ENCODE measurements around the gene TEDDM1.
"Not testable (repeated sequence)": the region's sequence is repeated elsewhere in the genome, so short reads cannot be mapped to it uniquely, and the experiment has no call there.

The TEDDM1 gene, protein sequence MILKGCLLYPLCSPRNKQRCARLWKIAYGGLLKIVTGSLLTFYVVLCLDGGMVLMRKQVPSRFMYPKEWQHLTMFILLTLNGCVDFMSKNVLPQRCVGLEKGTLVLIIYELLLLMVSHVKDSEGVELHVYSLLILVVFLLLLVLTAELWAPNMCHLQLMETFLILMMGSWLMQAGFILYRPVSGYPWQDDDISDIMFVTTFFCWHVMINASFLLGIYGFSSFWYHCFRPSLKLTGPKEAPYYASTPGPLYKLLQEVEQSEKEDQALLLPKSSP

DNA sequence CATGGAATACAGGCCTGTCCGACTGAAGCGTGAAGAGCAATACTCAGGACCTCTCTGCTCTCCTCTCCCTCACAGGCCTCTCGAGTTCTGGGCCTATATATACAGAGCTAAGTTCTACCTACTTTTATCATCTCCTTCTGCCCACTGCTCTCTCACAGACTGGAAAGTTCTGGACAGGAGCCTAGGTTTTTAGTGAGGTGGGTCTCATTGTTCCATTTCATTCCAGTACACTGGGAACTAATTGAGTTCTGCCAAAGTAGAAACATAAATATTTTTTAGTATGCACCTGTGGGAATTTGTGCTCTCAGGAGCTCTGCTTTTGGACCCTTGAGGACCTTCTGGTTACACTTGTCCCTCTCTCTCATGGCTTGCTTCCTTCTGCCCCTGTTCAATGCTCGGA lies at the start of gene TEDDM1:
TEDDM1 (minus strand) TSS at position 101 of the 400 bp plus-strand sequence. CDS start 182 bp downstream, outside the sequence.
- Mint-ChIP-seq H3K27me3 (peaks cover 3 to 5% of the 10 kb centered on the region in 2 donors), H3K27ac (no peak within 1 kb of the TSS), H3K4me3 (no peak within 1 kb of the TSS), H3K4me1 (peaks cover 4% of the 10 kb centered on the region in 2 donors), H3K36me3 (peaks cover 0 to 2% of the 10 kb centered on the region in 2 donors), H3K9me3 (peaks cover 2% of the 10 kb centered on the region in 2 donors)
- no peak for DNase-seq
- no peak for ATAC-seq (replicated peaks)

DNA sequence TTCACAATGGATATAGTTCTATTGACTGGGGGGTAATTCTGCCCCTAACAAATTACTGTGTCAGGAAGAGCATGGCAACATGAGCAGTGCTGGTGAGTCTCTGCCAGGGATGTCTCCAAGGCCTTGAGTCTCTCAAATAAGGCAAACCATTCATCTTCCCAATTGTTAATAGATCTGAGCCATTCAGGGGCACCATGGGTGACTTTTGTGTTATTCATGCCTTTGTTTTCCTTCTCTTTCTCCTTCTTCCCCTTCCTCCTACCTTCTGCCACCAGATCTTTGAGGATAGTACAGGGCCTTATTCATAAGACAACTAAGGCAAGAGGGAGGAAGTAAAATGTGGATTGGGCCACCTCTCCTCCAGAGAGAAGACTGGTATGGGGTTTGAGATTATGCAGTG lies 49.6 kb upstream of the TEDDM1 start, which contains the start of gene RGSL1:
RGSL1 (plus strand) TSS at position 60 of the 400 bp plus-strand sequence; CDS start at position 80, 20 bp downstream.
- peaks cover 5 to 6% of the 10 kb centered on the region in 2 donors for H3K4me1 Mint-ChIP-seq
- H3K36me3 Mint-ChIP-seq = no peaks in the 10 kb centered on the region
- DNase-seq (no peak), ATAC-seq (replicated peaks) (no peak)
- H3K4me3 Mint-ChIP-seq = no peak within 1 kb of the TSS
- no peak within 1 kb of the TSS for H3K27ac Mint-ChIP-seq
- H3K9me3 Mint-ChIP-seq = no peaks in the 10 kb centered on the region
- peaks cover 6 to 8% of the 10 kb centered on the region in 2 donors for H3K27me3 Mint-ChIP-seq

DNA sequence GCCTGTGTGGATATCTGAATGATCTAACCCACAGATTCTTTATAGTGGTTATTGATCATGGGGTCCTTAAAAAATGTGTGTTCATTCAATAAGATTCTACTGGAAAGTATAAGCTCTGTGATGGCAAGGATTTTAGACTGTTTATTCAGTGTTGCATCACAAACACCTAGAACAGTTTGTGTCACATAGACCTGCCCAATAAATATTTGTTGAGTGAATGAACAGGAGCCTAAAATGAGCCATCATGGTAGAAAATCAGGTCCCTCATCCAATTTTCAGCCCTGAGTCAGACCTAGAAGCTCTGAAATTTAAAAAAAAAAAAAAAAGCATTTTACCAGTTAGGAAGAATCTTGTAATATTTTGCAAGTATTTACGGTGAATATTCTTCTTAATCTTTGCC lies 47.2 kb upstream of the TEDDM1 start:
- H3K9me3 Mint-ChIP-seq = no peaks in the 10 kb centered on the region
- no peak overlapping the region for H3K4me3 Mint-ChIP-seq
- no peaks in the 10 kb centered on the region for H3K27me3 Mint-ChIP-seq
- no peak overlapping the region for H3K27ac Mint-ChIP-seq
- ATAC-seq (replicated peaks) (no peak), DNase-seq (no peak)
- H3K4me1 Mint-ChIP-seq = peaks cover 5 to 6% of the 10 kb centered on the region in 2 donors
- H3K36me3 Mint-ChIP-seq = no peaks in the 10 kb centered on the region

DNA sequence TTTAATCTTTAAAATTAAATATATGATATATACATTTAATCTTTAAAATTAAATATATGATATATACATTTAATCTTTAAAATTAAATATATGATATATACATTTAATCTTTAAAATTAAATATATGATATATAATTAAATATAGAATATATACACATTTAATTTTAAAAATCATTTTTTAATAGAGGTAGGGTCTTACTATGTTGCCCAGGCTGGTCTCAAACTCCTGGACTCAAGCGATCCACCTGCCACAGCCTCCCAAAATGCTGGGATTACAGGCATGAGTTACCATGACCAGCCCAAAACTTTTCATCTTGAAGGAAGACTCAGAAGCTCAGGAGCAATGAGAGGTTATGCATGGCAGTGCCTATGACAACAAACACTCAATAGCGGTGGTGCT lies 46.7 kb upstream of the TEDDM1 start:
- DNase-seq; H3K4me1 Mint-ChIP-seq; H3K27me3 Mint-ChIP-seq; H3K9me3 Mint-ChIP-seq; H3K36me3 Mint-ChIP-seq; ATAC-seq (replicated peaks); H3K27ac Mint-ChIP-seq; H3K4me3 Mint-ChIP-seq: not testable (repeated sequence)

DNA sequence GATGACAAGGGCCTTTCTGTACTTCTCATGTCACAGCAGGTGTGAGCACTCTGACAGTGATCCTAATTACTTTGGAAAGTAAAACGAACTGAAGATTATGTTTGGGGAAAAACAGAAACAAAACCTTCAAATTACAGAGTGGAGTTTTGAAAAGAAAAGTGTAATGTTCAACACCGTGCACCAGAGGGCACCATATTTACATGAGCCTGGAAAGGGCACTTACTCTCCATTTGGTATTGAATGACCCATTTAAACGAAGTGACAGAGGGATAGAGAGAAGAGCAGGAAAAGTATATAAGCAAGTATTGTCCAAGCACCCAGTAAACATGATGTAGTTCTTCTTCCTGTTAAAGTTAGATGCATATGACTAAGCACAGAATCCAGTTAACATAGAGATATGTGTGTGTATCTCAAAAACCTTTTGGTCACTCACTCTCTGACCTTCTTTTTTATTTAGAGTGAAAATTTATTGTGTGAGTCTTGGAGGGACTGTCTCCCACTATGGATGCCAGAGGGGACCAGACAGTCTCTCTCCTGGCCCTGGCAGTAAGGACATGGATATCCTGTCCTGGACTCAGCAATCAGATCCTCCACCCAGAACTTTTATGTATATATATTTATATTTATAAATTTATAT lies 45.7 kb upstream of the TEDDM1 start:
- Mint-ChIP-seq H3K9me3 (no peaks in the 10 kb centered on the region), H3K27me3 (no peaks in the 10 kb centered on the region), H3K27ac (no peak overlapping the region), H3K4me1 (peaks cover 5 to 6% of the 10 kb centered on the region in 2 donors), H3K4me3 (no peak overlapping the region), H3K36me3 (no peaks in the 10 kb centered on the region)
- ATAC-seq (replicated peaks) = peak; percentile 46 to 69
- DNase-seq = no peak

DNA sequence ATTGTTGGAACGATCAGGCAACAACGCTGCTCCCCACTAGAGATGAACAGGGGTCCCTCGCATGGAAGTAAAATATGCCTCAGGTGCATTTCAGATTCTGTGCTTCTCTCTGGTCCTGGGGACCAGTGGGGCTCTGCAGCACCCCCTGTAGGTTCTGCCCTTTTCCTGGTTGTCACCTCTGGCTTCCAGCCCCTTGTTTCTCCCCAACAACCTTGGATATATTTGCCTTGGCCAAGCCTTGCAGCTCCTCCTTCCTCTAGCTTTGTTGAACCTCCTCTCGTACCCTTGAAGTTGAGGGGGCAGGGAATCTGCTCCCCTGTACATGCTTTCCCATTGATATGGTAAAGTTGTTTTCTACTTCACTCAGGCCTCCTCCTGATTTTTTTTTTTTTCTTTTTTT lies 44.0 kb upstream of the TEDDM1 start:
- ATAC-seq (replicated peaks) = no peak
- no peaks in the 10 kb centered on the region for H3K9me3 Mint-ChIP-seq
- H3K4me3 Mint-ChIP-seq = no peak overlapping the region
- no peak overlapping the region for H3K27ac Mint-ChIP-seq
- no peak for DNase-seq
- no peaks in the 10 kb centered on the region for H3K36me3 Mint-ChIP-seq
- H3K4me1 Mint-ChIP-seq = peaks cover 5 to 6% of the 10 kb centered on the region in 2 donors
- no peaks in the 10 kb centered on the region for H3K27me3 Mint-ChIP-seq

DNA sequence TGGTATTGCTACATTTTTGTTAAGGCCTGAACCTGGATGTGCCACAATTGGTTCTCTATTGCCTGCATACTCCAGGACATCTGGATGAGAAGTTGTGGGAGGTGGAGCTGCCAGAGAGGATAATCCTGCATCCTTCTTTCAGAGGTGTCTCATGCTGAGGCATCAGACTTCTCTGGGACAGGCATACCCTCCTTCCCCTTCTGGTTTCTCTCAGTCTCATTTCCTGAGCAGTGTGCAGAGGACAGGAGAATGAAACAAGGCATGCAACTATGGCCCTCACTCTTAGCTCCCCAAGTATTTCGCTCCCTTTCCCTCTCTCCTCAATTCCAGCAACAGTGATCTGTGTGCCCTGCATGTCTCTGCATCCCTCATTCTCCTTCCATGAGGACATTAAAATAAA lies 41.9 kb upstream of the TEDDM1 start:
- no peak for ATAC-seq (replicated peaks)
- no peak overlapping the region for H3K4me3 Mint-ChIP-seq
- H3K27me3 Mint-ChIP-seq = peaks cover 0 to 4% of the 10 kb centered on the region in 2 donors
- no peak overlapping the region for H3K27ac Mint-ChIP-seq
- H3K4me1 Mint-ChIP-seq = peaks cover 5 to 6% of the 10 kb centered on the region in 2 donors
- peaks cover 2 to 3% of the 10 kb centered on the region in 2 donors for H3K36me3 Mint-ChIP-seq
- no peak for DNase-seq
- peaks cover 3 to 8% of the 10 kb centered on the region in 2 donors for H3K9me3 Mint-ChIP-seq

DNA sequence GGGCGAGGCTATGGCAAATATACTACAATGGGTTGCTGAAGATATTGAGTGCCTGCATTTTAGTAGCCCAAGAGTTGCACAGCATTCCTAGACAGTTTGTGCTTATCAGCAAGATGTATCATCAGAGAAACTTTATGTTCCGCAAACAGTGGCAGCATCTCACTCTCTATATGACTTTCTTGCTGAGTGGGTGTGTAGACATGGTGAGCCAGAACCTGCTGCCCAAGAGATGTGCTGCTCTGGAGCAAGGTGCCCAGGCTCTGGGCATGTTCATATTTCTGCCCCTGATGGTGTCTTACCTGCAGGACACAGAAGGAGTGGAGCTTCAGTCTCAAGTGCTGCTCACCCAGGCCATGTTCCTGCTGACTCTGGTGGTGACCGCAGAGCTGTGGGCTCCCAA lies 41.3 kb upstream of the TEDDM1 start:
- H3K27ac Mint-ChIP-seq = no peak overlapping the region
- no peak overlapping the region for H3K4me3 Mint-ChIP-seq
- peaks cover 2 to 3% of the 10 kb centered on the region in 2 donors for H3K36me3 Mint-ChIP-seq
- peaks cover 3 to 8% of the 10 kb centered on the region in 2 donors for H3K9me3 Mint-ChIP-seq
- DNase-seq (no peak), ATAC-seq (replicated peaks) (peak in 1 of 2 donors; percentile 54)
- peaks cover 4 to 6% of the 10 kb centered on the region in 2 donors for H3K27me3 Mint-ChIP-seq
- H3K4me1 Mint-ChIP-seq = peaks cover 5 to 6% of the 10 kb centered on the region in 2 donors

DNA sequence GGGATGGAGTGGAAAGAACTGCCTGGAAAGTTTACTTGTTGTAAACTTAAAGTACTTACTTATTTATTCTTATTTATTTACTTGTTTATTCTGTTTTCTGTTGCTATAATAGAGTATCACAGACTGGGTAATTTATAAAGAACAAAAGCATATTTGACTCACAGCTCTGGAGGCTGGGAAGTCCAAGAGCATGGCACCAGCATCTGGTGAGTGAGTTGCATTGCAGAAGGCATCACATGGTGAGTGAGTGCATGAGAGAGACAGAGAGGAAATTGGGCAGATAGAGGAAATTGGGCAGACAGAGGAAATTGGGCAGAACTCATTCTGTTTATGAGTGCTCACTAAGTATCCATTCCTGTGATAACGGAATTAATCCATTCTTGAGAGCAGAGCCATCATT lies 37.9 kb upstream of the TEDDM1 start:
- peaks cover 2 to 3% of the 10 kb centered on the region in 2 donors for H3K36me3 Mint-ChIP-seq
- DNase-seq (no peak), ATAC-seq (replicated peaks) (no peak)
- H3K27ac Mint-ChIP-seq = no peak overlapping the region
- H3K4me3 Mint-ChIP-seq = no peak overlapping the region
- H3K9me3 Mint-ChIP-seq = peaks cover 3 to 8% of the 10 kb centered on the region in 2 donors
- H3K27me3 Mint-ChIP-seq = peaks cover 4 to 10% of the 10 kb centered on the region in 2 donors
- no peaks in the 10 kb centered on the region for H3K4me1 Mint-ChIP-seq

DNA sequence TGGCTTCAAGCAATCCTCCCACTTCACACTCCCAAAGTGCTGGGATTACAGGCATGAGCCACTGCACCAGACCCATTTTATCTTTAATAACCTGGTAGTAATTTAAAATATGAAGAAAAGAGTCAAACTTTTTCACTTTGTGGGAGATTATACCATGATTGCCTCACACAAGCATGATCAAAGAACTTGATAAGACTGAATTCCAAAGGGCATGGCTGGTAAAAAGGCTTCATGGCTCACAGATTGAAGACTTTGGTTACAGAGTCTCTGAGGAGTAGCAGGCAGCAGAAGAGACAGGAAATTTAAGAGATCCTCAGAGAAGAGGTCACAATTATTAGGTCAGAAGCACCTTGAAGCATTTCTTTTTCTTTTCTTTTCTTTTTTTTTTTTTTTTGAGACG lies 33.1 kb upstream of the TEDDM1 start:
- peaks cover 2 to 3% of the 10 kb centered on the region in 2 donors for H3K36me3 Mint-ChIP-seq
- ATAC-seq (replicated peaks) = no peak
- H3K4me1 Mint-ChIP-seq = peaks cover 0 to 6% of the 10 kb centered on the region in 2 donors
- H3K27me3 Mint-ChIP-seq = peaks cover 4 to 10% of the 10 kb centered on the region in 2 donors
- no peak for DNase-seq
- H3K4me3 Mint-ChIP-seq = no peak overlapping the region
- peaks cover 3 to 8% of the 10 kb centered on the region in 2 donors for H3K9me3 Mint-ChIP-seq
- no peak overlapping the region for H3K27ac Mint-ChIP-seq

DNA sequence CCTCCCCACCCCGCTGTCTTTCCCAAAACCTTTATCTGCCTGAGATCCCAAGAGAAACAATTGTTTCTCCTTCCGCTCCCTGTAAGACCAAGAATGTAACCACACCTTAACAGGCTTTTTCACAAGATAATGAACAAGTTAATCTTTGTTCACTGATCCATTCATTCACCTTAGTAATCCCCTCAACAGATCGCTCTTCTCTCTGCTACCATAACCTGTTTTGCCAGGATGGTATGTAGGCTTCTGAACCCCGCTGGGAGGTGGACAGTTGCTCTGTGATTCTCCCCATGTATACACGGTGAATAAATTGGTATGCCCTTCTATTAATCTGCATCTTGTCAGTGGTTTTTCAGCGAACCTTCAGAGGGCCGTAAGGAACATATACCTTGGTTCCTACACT lies 30.8 kb upstream of the TEDDM1 start:
- DNase-seq = no peak
- Mint-ChIP-seq H3K27me3 (no peaks in the 10 kb centered on the region), H3K27ac (no peak overlapping the region), H3K4me1 (peaks cover 16 to 20% of the 10 kb centered on the region in 2 donors), H3K9me3 (no peaks in the 10 kb centered on the region), H3K36me3 (no peaks in the 10 kb centered on the region), H3K4me3 (no peak overlapping the region)
- no peak for ATAC-seq (replicated peaks)

DNA sequence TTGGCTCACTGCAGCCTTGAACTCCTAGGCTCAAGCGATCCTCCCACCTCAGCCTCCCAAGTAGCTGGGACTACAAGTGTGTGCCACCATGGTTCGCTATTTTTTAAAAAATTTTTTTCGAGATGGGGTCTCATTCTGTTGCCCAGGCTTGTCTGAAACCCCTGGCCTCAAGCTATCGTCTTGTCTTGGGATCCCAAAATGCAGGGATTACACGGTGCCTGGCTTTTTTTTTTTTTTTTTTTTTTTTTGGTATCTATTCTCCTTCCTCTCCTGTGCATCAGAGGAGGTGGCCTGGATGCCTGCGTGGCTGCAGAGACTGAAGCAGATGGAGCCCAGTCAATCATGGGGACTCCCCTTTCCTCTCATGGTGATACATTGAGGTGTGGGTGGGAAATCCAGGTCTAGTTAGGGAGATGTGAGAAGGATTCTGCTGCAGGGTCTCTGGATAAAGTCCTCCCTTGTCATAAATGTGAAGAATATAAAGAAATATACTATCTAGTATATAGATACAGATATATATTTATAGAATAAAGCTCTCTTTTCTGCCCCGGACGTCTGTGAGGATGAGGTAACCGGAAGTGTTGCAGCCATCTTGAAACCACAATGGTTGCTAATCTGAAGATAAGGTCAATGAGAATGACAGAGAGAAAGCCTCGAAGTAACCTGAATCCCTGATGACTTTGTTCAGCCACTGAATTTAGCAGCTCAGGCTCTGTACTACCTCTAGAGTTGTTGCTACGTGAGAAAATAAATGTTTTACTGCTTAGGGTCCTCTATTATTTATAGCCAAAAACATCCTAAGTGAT lies 30.0 kb upstream of the TEDDM1 start:
- Mint-ChIP-seq H3K9me3 (no peaks in the 10 kb centered on the region), H3K27ac (no peak overlapping the region), H3K27me3 (no peaks in the 10 kb centered on the region), H3K36me3 (no peaks in the 10 kb centered on the region), H3K4me3 (peak overlapping the region; percentile 7 to 8), H3K4me1 (peaks cover 19 to 24% of the 10 kb centered on the region in 2 donors)
- ATAC-seq (replicated peaks) = peak; percentile 52 to 57
- DNase-seq = peak; percentile 11

DNA sequence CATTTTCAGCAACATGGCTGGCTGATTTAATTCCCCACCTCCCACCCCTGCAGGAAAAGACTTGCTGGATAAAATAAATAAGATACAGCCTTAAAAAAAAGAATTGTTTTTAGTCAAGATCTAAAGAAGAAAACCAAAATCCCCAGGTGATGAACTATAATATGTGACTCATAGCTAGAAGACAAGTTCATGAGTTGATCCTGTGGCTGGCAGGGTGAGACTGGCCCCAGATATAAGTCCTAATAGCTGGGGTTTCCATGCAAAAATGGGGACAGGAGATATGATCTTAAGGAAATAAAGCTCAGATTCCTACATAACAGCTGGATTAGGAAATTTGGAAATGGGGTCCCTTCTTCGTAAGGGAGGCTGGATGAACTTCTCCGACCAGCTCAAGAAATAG lies 27.6 kb upstream of the TEDDM1 start:
- H3K9me3 Mint-ChIP-seq = no peaks in the 10 kb centered on the region
- no peak overlapping the region for H3K4me3 Mint-ChIP-seq
- DNase-seq = no peak
- peaks cover 19 to 24% of the 10 kb centered on the region in 2 donors for H3K4me1 Mint-ChIP-seq
- H3K36me3 Mint-ChIP-seq = no peaks in the 10 kb centered on the region
- peak; percentile 41 to 42 for ATAC-seq (replicated peaks)
- H3K27ac Mint-ChIP-seq = no peak overlapping the region
- peaks cover 0 to 2% of the 10 kb centered on the region in 2 donors for H3K27me3 Mint-ChIP-seq
